Natural killer cell (primary cell): ENCODE data around the gene UMAD1. TPM values are rescaled to one million over a fixed set of nuclear protein-coding genes. Genes with fewer than 3 reads are reported as not detected.

Experiments
- ATAC-seq, 3 donors: fragments of 150-1000 bp in 2 of 3; fragments of 200-7000 bp in 1 of 3; cut with Tn5 transposase; 1 replicate in 1 of 3; 2 replicates in 2 of 3; pipeline ENCODE4 v1.10.0; 2021; ENCODE audit warnings: mild to moderate bottlenecking in 2 of 3, moderate library complexity in 2 of 3
- DNase-seq, 2 donors: peaks; one replicate each; pipeline versions ENCODE4 v3.0.0 to v3.0.0-alpha.2; 2013 to 2021; ENCODE audit warnings: mixed read lengths in 1 of 2
- H3K27ac ChIP-seq: one replicate; pipeline ENCODE4 v1.5.1; 2013; ENCODE audit warnings: mild to moderate bottlenecking, low read length
- H3K27me3 ChIP-seq: one replicate; pipeline ENCODE4 v1.6.1; 2013; ENCODE audit warnings: low read length; ENCODE audit not compliant: control insufficient read depth, insufficient read depth
- H3K36me3 ChIP-seq: one replicate; pipeline ENCODE4 v1.6.1; 2013; ENCODE audit warnings: low read length; ENCODE audit not compliant: control insufficient read depth, insufficient read depth
- H3K4me1 ChIP-seq: one replicate; pipeline ENCODE4 v1.6.1; 2013; ENCODE audit warnings: low read length; ENCODE audit not compliant: control insufficient read depth, insufficient read depth
- H3K4me3 ChIP-seq: one replicate; pipeline ENCODE4 v1.5.1; 2013; ENCODE audit warnings: low read length
- H3K9me3 ChIP-seq: one replicate; pipeline ENCODE4 v1.6.1; 2013; ENCODE audit warnings: low read length; ENCODE audit not compliant: control insufficient read depth, insufficient read depth
- H3K27ac Mint-ChIP-seq, 2 donors: one replicate each; pipeline ENCODE4 v1.8.0; 2022; ENCODE audit warnings: mild to moderate bottlenecking in 2 of 2, mixed read lengths in 2 of 2, moderate library complexity in 1 of 2
- H3K27me3 Mint-ChIP-seq, 2 donors: one replicate each; pipeline ENCODE4 v1.8.0; 2022; ENCODE audit warnings: low read depth in 2 of 2, mixed read lengths in 2 of 2
- H3K36me3 Mint-ChIP-seq: one replicate; pipeline ENCODE4 v1.8.0; 2022; ENCODE audit warnings: mixed read lengths
- H3K4me1 Mint-ChIP-seq, 2 donors: one replicate each; pipeline ENCODE4 v1.8.0; 2022; ENCODE audit warnings: mixed read lengths in 2 of 2
- H3K4me3 Mint-ChIP-seq: one replicate; pipeline ENCODE4 v1.8.0; 2022; ENCODE audit warnings: mild to moderate bottlenecking, moderate library complexity, mixed read lengths
- H3K9me3 Mint-ChIP-seq, 2 donors: one replicate each; pipeline ENCODE4 v1.8.0; 2022; ENCODE audit warnings: mixed read lengths in 2 of 2
- WGBS: methylation state at CpG from one replicate; pipeline ENCODE4 v1.1.7; 2013; ENCODE audit warnings: missing lambda C conversion rate; ENCODE audit not compliant: insufficient coverage; 5-methylcytosine and 5-hydroxymethylcytosine counted together
- intact Hi-C: fragments of 100-400 bp; cut with micrococcal nuclease; formaldehyde crosslinking; loops from one replicate; pipeline ENCODE4 v1.14.2; 2022
- total RNA-seq, 4 donors: library from RNA; stranded (reverse); fragments of 120-200 nt in 1 of 4; gene quantifications; one replicate each; pipeline versions ENCODE4 v1.2.3 to v1.2.4, GENCODE V29; 2013 to 2022
- TF ChIP-seq, protein P1 (sequence below): fragments of 200-600 bp; IDR thresholded peaks from one replicate; pipeline ENCODE4 v1.8.0; 2022; ENCODE audit warnings: antibody characterized with exemption

Gene UMAD1
- total RNA-seq, 3 donors from 2014 or later (not counting 1 experiment from before 2014, with no cell fraction given), result 12.3 to 16.5 (median 14.6) TPM

DNA sequence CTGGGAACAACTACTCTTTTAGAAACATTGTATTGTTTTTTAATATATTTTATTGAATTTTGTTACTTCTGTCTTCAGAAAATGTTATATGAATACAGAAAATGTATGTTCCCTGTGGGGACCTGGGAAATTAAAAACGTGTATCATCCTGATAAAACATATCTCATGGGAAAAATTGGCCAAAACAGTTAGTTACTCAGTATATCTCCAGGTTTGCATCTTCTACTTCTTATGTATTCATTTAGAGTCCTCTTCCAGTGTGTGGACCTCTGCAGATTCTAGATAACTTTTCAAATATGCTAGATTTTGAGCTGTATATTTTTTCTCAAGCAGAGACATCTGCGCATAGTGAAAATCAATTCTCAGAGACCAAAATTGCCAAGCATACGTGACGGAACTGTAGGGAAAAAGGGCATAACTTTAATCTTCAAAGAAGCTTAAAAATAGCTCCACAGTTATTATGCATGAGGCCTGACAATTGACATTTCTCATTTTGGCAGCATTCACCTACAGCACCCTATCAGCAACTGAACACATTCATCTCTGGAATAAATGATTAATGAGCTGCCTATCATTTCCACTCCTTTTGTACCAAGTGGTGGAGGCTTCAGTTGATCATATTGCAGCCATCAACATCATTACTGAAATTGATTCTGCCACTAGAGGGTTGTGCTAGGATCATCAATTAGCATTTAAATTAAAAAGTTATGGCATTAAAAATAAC, 26.4 kb upstream of the UMAD1 start:
- intact Hi-C loops, result no loop called here
- H3K27me3 ChIP-seq, result no peaks in the 10 kb centered on the region
- TF ChIP-seq, protein P1, sequence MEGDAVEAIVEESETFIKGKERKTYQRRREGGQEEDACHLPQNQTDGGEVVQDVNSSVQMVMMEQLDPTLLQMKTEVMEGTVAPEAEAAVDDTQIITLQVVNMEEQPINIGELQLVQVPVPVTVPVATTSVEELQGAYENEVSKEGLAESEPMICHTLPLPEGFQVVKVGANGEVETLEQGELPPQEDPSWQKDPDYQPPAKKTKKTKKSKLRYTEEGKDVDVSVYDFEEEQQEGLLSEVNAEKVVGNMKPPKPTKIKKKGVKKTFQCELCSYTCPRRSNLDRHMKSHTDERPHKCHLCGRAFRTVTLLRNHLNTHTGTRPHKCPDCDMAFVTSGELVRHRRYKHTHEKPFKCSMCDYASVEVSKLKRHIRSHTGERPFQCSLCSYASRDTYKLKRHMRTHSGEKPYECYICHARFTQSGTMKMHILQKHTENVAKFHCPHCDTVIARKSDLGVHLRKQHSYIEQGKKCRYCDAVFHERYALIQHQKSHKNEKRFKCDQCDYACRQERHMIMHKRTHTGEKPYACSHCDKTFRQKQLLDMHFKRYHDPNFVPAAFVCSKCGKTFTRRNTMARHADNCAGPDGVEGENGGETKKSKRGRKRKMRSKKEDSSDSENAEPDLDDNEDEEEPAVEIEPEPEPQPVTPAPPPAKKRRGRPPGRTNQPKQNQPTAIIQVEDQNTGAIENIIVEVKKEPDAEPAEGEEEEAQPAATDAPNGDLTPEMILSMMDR, result no peak
- DNase-seq, result no peak
- no peaks in the 10 kb centered on the region for H3K4me1 ChIP-seq
- no peak overlapping the region for H3K27ac ChIP-seq
- Mint-ChIP-seq H3K4me1 (no peaks in the 10 kb centered on the region), H3K27ac (no peak overlapping the region), H3K4me3 (no peak overlapping the region), H3K27me3 (peaks cover 5 to 9% of the 10 kb centered on the region in 2 donors), H3K36me3 (no peaks in the 10 kb centered on the region), H3K9me3 (no peaks in the 10 kb centered on the region)
- no peaks in the 10 kb centered on the region for H3K9me3 ChIP-seq
- no peaks in the 10 kb centered on the region for H3K36me3 ChIP-seq
- no peak for ATAC-seq
- 94% methylated on average over 4 of the region's 4 CpGs for WGBS
- no peak overlapping the region for H3K4me3 ChIP-seq

- Mint-ChIP-seq H3K27me3 (peaks cover 7 to 10% of the 10 kb centered on the region in 2 donors), H3K36me3 (no peaks in the 10 kb centered on the region), H3K9me3 (no peaks in the 10 kb centered on the region), H3K4me3 (no peak overlapping the region), H3K27ac (no peak overlapping the region), H3K4me1 (no peaks in the 10 kb centered on the region)
- Histone ChIP-seq H3K4me1 (no peaks in the 10 kb centered on the region), H3K36me3 (no peaks in the 10 kb centered on the region), H3K27me3 (no peaks in the 10 kb centered on the region), H3K27ac (no peak overlapping the region), H3K4me3 (no peak overlapping the region), H3K9me3 (no peaks in the 10 kb centered on the region)
- no peak for ATAC-seq
- DNase-seq, result no peak
- intact Hi-C loops, result no loop called here
- TF ChIP-seq, protein P1, result no peak
- 86% methylated on average over 1 of the region's 3 CpGs for WGBS
Observed at GRCh38 chr7:7617550-7617949, 23.0 kb upstream of the UMAD1 start.

DNA sequence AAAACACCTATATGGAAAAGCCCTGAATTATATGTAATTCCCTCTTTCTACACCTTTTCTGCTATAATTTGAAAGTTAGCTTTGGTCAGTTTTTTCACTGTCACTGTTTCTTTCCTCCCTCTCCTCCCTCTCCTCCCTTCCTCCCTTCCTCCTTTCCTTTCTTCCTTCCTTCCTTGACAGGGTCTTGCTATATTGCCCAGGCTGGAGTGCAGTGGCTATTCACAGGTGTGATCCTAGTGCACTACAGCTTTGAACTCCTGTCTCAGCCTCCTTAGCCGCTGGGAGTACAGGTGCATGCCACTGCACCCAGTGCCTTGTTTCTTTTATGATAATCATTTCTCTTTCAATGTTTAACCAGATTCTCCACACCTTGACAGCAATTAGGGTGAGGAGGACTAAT, 22.1 kb upstream of the UMAD1 start:
- DNase-seq (no peak), ATAC-seq (no peak)
- H3K36me3 ChIP-seq, result no peaks in the 10 kb centered on the region
- H3K27me3 ChIP-seq, result no peaks in the 10 kb centered on the region
- Mint-ChIP-seq H3K9me3 (no peaks in the 10 kb centered on the region), H3K27me3 (peaks cover 10% of the 10 kb centered on the region in 2 donors), H3K36me3 (no peaks in the 10 kb centered on the region), H3K4me3 (no peak overlapping the region), H3K4me1 (no peaks in the 10 kb centered on the region), H3K27ac (no peak overlapping the region)
- H3K4me3 ChIP-seq, result no peak overlapping the region
- H3K4me1 ChIP-seq, result no peaks in the 10 kb centered on the region
- H3K27ac ChIP-seq, result no peak overlapping the region
- 100% methylated on average over 1 of the region's 1 CpG for WGBS
- TF ChIP-seq, protein P1, result no peak
- intact Hi-C loops, result no loop called here
- H3K9me3 ChIP-seq, result no peaks in the 10 kb centered on the region

- no peak for DNase-seq
- Mint-ChIP-seq H3K4me3 (no peak overlapping the region), H3K27me3 (peaks cover 13 to 16% of the 10 kb centered on the region in 2 donors), H3K4me1 (no peaks in the 10 kb centered on the region), H3K27ac (no peak overlapping the region), H3K36me3 (no peaks in the 10 kb centered on the region), H3K9me3 (no peaks in the 10 kb centered on the region)
- H3K4me1 ChIP-seq, result no peaks in the 10 kb centered on the region
- 100% methylated on average over 1 of the region's 1 CpG for WGBS
- intact Hi-C loops, result no loop called here
- TF ChIP-seq, protein P1, result no peak
- no peaks in the 10 kb centered on the region for H3K9me3 ChIP-seq
- H3K4me3 ChIP-seq, result no peak overlapping the region
- ATAC-seq, result no peak
- H3K36me3 ChIP-seq, result no peaks in the 10 kb centered on the region
- no peak overlapping the region for H3K27ac ChIP-seq
- H3K27me3 ChIP-seq, result no peaks in the 10 kb centered on the region
Observed at GRCh38 chr7:7620236-7620635, 20.3 kb upstream of the UMAD1 start.
